ENCODE measurements around the gene CDKN2D.
A peak's percentile ranks its signal among the peaks of the same experiment; 100 is the strongest.

CDKN2D gene

GRCh38 chr19:10566658-10567410 is 1.9 kb downstream of the CDKN2D start:
- DNase-seq (ENCODE audit: low spot score), result peak; percentile 73
- peak overlapping the region; percentile 88 to 91 for H3K27ac ChIP-seq
- peak overlapping the region; percentile 89 for H3K4me3 ChIP-seq
- TF ChIP-seq CTCF (IDR thresholded peaks at IDR 0.05), result no peak

- H3K4me3 ChIP-seq, result peak overlapping the region; percentile 89
- TF ChIP-seq CTCF (IDR thresholded peaks at IDR 0.05), result no peak
- DNase-seq (ENCODE audit: low spot score), result no peak
- H3K27ac ChIP-seq, result peak overlapping the region; percentile 88 to 91
Observed at GRCh38 chr19:10566408-10566657, 2.4 kb downstream of the CDKN2D start.

- TF ChIP-seq CTCF (IDR thresholded peaks at IDR 0.05), result no peak
- Histone ChIP-seq H3K4me3 (peak within 1 kb of the TSS; percentile 89), H3K27ac (peak within 1 kb of the TSS; percentile 88 to 91)
- DNase-seq (ENCODE audit: low spot score), result peak; percentile 99
Observed at GRCh38 chr19:10565567-10566407, 3.0 kb downstream of the CDKN2D start, which contains the start of gene KRI1. TSS of gene KRI1 (minus strand) at chr19:10566010. CDS start at chr19:10565999, 11 bp downstream.

- TF ChIP-seq CTCF (IDR thresholded peaks at IDR 0.05), result no peak
- DNase-seq (ENCODE audit: low spot score), result peak; percentile 76
- Histone ChIP-seq H3K4me3 (peak overlapping the region; percentile 89), H3K27ac (peak overlapping the region; percentile 88 to 91)
Observed at GRCh38 chr19:10565028-10565566, 3.7 kb downstream of the CDKN2D start.

GRCh38 chr19:10562609-10563008 is 6.2 kb downstream of the CDKN2D start:
- peak; percentile 56 for DNase-seq (ENCODE audit: low spot score)
- Histone ChIP-seq H3K4me3 (no peak overlapping the region), H3K27ac (no peak overlapping the region)
- TF ChIP-seq CTCF (IDR thresholded peaks at IDR 0.05), result no peak

GRCh38 chr19:10560154-10560553 is 8.6 kb downstream of the CDKN2D start:
- Histone ChIP-seq H3K4me3 (no peak overlapping the region), H3K27ac (no peak overlapping the region)
- DNase-seq (ENCODE audit: low spot score), result no peak
- no peak for TF ChIP-seq CTCF (IDR thresholded peaks at IDR 0.05)
